Stimulated activated CD4-positive, alpha-beta T cell treated with anti-CD3 and anti-CD28 coated beads, TNF-alpha, amount 100 ng/mL, for 24 hours (primary cell): ENCODE results near the gene ANO2.
"Not testable (repeated sequence)": the region's sequence is repeated elsewhere in the genome, so short reads cannot be mapped to it uniquely, and the experiment has no call there.

ENCODE experiments used
- DNase-seq, 3 experiments: peaks; one replicate each; pipeline ENCODE4 v3.0.0-alpha.2; 2020; ENCODE audit warnings: low read depth in 3 of 3

ANO2 gene

DNA sequence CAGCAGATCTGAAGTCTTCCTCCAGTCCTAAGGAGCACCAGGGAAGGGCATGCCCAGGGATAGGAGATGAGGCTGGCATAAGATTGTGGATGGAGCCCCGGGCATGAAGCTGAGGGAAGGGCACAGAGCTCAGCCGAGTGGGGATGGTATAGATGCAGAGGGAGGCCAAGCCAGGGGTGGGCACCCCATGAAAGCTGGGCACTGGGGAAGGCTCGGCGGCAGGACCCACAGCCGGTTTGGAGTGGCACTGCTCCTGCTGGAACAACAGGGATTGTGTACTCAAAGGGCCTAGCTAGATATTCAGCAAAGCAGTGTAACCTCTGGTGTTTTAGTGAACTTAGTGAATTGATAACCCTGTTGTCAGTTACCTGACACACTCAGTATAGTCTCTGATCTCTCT, 396.0 kb downstream of the ANO2 start:
- DNase-seq, result no peak

GRCh38 chr12:5548152-5548943, 396.7 kb downstream of the ANO2 start:
- DNase-seq, result no peak

DNA sequence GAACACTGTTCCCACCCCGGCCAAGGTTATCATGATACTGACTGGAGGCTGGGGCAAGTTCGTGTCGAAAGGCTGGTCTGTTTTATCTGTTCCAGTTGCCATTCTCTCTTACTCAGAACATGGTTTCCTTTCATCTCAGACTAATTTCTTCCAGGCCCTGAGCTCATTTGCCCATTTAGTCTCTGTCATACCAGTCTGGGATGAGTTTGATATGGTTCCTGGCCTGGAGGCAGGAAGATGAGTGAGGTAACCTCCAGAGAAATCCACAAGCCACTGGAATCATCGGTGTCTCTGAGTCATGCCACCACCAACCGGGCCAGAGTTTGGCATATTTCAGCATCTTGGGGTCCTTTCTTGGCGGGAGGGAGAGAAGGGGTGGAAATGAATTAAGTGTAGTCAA, 398.4 kb downstream of the ANO2 start:
- no peak for DNase-seq

DNA sequence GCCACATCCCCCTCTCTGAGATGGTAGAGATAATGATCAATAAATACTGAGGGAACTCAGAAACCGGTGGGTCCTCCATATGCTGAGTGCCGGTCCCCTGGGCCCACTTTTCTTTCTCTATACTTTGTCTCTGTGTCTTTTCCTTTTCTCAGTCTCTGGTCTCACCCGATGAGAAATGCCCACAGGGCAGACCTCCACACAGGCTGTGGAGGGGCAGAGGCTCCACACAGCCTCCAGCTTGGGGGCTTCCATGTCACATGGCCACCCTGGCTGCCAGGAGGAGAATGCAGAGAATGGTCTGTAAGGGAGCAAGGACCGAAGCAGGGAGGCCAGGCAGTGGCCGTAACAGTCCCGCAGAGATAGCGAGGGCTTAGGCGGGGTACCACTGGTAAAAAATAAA, 407.3 kb downstream of the ANO2 start:
- no peak for DNase-seq

GRCh38 chr12:5537026-5537615, 407.9 kb downstream of the ANO2 start:
- not testable (repeated sequence) for DNase-seq

- DNase-seq, result no peak
These were observed 409.5 kb downstream of the ANO2 start for GRCh38 chr12:5535541-5535940.

DNA sequence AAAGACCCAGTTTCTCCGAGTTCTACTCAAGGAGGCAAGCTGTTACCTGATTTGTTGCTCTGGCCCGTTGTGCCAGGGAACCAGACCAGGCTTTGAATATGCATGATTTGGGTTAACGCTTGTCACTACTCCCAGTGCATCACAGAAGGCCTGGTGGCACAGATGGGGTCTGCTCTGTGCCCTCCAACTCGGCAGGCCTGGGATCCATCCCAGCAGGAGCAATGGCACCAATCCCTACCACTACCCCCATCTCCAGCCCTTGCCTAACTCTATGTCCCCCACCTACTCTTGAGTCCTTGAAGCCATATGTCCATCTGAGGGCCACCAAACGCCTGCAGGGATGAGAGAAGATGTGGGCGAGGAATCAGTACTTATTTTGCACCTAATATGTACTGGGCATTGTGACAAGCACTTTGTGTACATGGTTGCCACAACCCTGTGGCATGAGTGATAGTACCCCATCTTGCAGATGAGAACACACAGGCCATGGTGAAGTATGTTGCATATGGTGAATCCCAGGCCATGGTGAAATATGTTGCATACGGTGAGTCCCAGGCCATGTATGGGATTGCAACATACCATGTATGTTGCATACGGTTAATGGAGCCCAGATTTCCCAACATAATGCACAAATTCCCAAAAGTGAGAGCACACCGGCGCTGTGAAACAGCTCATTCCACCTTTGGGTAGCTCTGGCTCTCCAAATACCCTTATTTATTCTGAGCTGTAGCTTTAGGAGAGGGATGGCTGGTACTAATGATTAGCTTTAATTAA, 410.4 kb downstream of the ANO2 start:
- no peak for DNase-seq

DNA sequence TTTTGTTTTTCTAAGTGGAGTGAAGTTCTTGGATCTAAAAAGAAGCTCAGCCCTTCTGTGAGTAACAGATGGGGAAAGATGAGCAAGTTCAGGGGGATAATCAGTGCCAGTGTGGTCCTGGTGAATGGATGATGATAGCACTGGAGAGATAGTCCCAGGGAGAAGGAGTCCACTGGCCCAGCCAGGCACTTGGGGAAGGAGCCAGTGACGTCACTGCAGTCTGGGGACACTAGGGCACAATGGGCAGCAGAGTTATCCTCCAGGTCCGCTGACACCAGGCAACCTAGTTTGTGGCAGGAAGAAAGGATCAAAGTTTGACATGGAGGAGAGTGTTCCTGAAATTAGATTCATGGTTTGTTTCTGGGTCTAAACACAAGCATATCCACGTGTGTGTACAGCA, 411.7 kb downstream of the ANO2 start:
- DNase-seq, result no peak

DNA sequence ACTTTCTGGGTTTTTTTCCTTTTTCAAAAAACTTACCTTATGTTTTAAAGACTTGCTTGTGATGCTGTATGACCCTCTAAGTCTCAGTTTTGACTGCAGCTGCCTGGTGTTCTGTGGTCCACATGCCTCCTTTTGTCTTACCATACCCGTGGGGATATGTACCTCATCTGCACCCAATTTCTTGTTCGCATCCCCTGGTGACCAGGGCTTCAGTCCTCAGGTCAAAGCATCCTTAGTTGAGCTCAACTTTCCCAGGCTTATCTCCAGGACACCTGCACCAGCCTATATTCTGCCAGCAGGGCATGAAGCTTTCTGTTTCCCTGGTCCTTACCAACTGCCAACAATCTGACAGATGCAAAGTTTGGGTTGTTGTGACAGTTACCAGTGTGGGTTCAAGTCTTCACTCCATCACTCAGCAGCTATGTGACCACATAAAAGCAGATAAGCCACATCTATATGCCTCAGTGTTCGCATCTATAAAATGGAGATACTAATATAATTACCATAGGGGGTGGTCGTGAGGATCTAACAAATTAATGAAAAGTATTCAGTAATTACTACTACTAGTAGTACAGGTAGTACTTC, 419.2 kb downstream of the ANO2 start:
- no peak for DNase-seq

DNA sequence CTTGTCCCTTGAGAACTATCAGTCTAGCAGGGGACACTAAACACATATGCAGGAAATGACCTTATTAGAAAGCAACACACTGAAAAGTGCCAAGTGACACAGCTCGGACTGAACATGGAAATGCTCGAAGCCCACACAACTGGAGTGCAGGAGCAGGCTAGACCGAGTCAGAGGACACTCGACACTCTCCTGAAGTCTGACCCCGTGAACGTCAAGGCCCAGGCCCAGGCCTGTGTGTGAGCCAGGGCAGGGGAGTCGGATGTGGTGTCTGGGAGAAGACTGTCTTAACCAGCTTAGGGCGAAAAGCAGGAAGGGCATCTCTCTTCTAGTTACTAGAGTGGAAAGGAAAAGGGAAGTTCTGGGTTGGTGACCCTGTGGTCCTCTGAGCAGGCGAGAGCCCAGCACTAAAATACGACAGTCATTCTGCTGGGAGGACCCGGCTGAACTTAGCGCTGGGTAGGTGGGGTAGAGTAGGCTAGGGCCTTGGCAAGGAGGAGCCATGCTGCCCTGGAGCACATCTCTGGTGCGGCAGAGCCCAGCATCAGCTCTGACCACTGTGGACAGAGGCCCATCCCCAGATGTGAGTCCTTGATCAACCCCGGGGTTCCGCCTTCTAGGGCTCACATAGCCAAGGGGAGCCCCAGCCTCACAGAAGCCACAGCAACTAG, 420.2 kb downstream of the ANO2 start:
- no peak for DNase-seq

DNA sequence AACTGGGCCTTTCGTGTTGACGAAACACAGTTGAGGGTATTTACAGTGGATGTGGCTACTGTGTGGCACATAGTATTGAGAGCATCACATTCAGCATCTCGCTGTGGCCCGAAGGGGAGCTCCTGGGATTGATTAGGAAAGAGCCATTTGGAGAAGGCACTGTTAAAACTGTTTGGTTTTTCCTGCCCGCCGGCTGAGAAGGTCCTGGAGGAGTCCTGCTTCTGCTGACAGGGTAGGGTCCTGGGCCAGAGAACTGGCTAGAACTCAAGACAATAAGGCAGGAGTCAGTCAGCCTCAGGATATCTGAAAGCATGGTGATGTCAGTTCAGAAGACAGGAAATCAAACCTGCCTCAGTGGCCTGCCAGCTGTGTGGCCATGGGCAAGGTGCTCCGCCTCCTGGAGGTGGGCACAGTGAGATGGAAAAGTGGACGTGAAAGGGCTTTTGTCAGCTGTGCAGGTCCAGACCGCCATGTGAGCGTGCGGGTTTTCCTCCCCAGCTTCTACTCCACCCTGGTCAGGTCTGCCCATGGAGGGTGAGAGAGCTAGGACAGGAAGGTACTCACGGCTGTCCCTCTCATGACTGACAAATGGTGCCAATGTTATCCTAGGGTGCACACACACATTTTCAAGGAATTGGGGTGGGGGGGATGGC, 420.8 kb downstream of the ANO2 start:
- no peak for DNase-seq

DNA sequence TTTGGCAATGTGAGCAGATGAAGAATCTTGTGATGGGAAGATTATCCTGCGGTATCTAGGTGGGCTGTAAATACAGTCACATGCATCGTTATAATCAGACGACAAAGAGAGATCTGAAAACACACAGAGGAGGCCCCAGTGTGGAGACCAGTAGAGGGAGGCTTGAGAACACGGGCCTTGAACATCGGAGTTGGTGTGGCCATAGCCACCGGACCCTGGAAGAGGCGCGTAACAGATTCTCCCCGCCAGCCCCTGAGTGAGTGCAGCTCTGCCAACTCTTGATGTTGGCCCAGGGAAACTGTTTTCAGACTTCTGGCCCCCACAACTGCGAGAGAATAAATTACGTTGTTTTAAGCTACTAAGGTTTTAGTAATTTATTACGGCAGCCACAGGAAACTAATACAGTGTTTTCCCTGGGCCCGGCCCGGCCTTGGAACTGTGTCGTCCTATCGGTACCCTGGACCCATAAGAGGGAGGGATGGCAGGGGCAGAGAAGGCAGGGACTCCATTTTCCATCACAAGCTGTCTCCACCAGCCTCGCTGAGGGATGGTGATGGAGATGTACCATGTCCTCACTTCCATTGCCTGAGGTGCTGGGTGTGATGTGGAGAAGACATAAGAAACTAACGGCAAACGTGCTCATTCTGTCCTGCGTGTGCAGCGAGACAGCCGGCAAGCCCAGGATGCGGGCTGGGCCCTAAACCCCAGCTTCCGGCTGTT, 421.5 kb downstream of the ANO2 start:
- no peak for DNase-seq

- DNase-seq, result no peak
These were observed 422.4 kb downstream of the ANO2 start for GRCh38 chr12:5522432-5523335.

- no peak for DNase-seq
These were observed 423.4 kb downstream of the ANO2 start for GRCh38 chr12:5521456-5522325.

DNA sequence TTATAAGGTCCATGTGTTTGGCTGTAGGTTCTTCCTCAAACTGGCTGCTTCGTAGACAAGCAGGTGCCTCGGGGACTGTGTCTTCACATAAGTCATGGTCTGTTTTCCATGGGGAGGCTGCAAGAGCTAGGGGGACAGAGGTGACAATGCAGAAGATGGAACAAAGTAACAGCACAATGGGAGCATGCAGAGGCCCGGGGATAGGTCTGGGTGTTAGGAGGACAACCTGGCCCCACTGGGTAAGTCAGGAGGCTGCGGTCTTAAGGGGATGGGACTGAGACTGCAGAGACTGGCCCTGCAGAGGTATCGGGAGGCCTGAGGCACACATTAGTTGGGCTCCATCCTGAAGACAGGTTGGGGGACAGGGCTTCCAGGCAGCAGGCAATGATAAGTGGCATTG, 424.2 kb downstream of the ANO2 start:
- no peak for DNase-seq

DNA sequence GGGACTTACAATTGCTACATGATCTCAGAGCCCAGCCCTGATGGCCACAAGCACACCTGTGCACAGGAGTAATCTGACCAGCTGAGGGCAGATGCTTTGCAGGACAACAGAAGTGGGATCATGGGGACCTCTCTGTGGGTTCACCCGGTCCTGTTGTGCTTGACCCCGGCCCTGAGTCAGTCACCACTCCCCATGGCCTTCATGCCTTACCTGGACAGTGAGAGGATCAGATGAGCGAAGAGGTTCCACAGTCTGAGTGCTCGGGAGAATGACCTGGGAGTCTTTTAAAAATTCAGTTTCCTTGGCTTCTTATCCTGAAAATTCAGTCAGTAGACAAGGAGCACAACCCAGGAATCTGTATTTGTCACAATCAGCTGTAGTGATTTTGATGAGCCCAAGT, 425.0 kb downstream of the ANO2 start:
- no peak for DNase-seq

- no peak for DNase-seq
These were observed 426.3 kb downstream of the ANO2 start for GRCh38 chr12:5518584-5519365.
